Subcutaneous abdominal adipose tissue (tissue), 5 donors: Measurements from ENCODE around the gene FBXW11.
A peak's percentile ranks its signal among the peaks of the same experiment; 100 is the strongest.

Experiments
- H3K27ac ChIP-seq: one replicate; pipeline ENCODE4 v1.7.0; 2013; ENCODE audit warnings: low read depth, mild to moderate bottlenecking, inconsistent platforms, low read length, moderate library complexity
- H3K27me3 ChIP-seq, 5 donors: one replicate each; pipeline ENCODE4 v1.7.0; 2013; ENCODE audit warnings: low read length in 5 of 5, inconsistent platforms in 1 of 5; ENCODE audit not compliant: control insufficient read depth in 5 of 5, insufficient read depth in 4 of 5
- H3K36me3 ChIP-seq, 5 donors: one replicate each; pipeline ENCODE4 v1.7.0; 2013; ENCODE audit warnings: low read length in 5 of 5; ENCODE audit not compliant: control insufficient read depth in 5 of 5, insufficient read depth in 5 of 5
- H3K4me1 ChIP-seq, 5 donors: one replicate each; pipeline ENCODE4 v1.7.0; 2013; ENCODE audit warnings: low read length in 5 of 5, mild to moderate bottlenecking in 3 of 5, moderate library complexity in 1 of 5; ENCODE audit not compliant: control insufficient read depth in 5 of 5, insufficient read depth in 5 of 5
- H3K4me3 ChIP-seq, 5 donors: one replicate each; pipeline ENCODE4 v1.7.0; 2013; ENCODE audit warnings: low read length in 5 of 5, low read depth in 1 of 5
- H3K9ac ChIP-seq, 5 donors: one replicate each; pipeline ENCODE4 v1.7.0; 2013; ENCODE audit warnings: low read length in 5 of 5, mild to moderate bottlenecking in 4 of 5, moderate library complexity in 3 of 5
- H3K9me3 ChIP-seq, 5 donors: one replicate each; pipeline ENCODE4 v1.7.0; 2013; ENCODE audit warnings: low read length in 5 of 5; ENCODE audit not compliant: control insufficient read depth in 5 of 5
- donor health status: healthy.
- donor health status: healthy.
- donor health status: healthy.
- donor health status: healthy.
- donor health status: healthy.

FBXW11 gene

GRCh38 chr5:172048170-172048422 lies 41.7 kb upstream of the FBXW11 start:
- H3K27me3 ChIP-seq, result no peaks in the 10 kb centered on the region
- no peak overlapping the region for H3K27ac ChIP-seq
- no peak overlapping the region for H3K4me3 ChIP-seq
- peaks cover 0 to 10% (median 3%) of the 10 kb centered on the region in 5 donors for H3K4me1 ChIP-seq
- peaks cover 3 to 66% (median 59%) of the 10 kb centered on the region in 5 donors for H3K36me3 ChIP-seq
- H3K9me3 ChIP-seq, result no peaks in the 10 kb centered on the region
- H3K9ac ChIP-seq, result no peak overlapping the region

- peaks cover 3 to 51% (median 44%) of the 10 kb centered on the region in 5 donors for H3K36me3 ChIP-seq
- peaks cover 0 to 5% (median 0%) of the 10 kb centered on the region in 5 donors for H3K4me1 ChIP-seq
- H3K9me3 ChIP-seq, result no peaks in the 10 kb centered on the region
- H3K9ac ChIP-seq, result no peak overlapping the region
- H3K27ac ChIP-seq, result no peak overlapping the region
- H3K4me3 ChIP-seq, result no peak overlapping the region
- no peaks in the 10 kb centered on the region for H3K27me3 ChIP-seq
These were observed 40.2 kb upstream of the FBXW11 start for GRCh38 chr5:172046593-172046992.

- no peak overlapping the region for H3K4me3 ChIP-seq
- no peaks in the 10 kb centered on the region for H3K9me3 ChIP-seq
- no peak overlapping the region for H3K9ac ChIP-seq
- no peaks in the 10 kb centered on the region for H3K27me3 ChIP-seq
- no peak overlapping the region for H3K27ac ChIP-seq
- peaks cover 0 to 5% (median 0%) of the 10 kb centered on the region in 5 donors for H3K4me1 ChIP-seq
- peaks cover 3 to 45% (median 38%) of the 10 kb centered on the region in 5 donors for H3K36me3 ChIP-seq
These were observed 38.8 kb upstream of the FBXW11 start for GRCh38 chr5:172045315-172045632.

GRCh38 chr5:172044631-172045314 lies 38.3 kb upstream of the FBXW11 start:
- peak overlapping the region in 1 of 5 donors; percentile 3 for H3K9ac ChIP-seq
- H3K36me3 ChIP-seq, result peaks cover 3 to 41% (median 34%) of the 10 kb centered on the region in 5 donors

GRCh38 chr5:172043865-172044264 lies 37.4 kb upstream of the FBXW11 start:
- peaks cover 3 to 35% (median 27%) of the 10 kb centered on the region in 5 donors for H3K36me3 ChIP-seq
- H3K27ac ChIP-seq, result no peak overlapping the region
- H3K9me3 ChIP-seq, result no peaks in the 10 kb centered on the region
- no peak overlapping the region for H3K9ac ChIP-seq
- H3K27me3 ChIP-seq, result no peaks in the 10 kb centered on the region
- peaks cover 0 to 10% (median 3%) of the 10 kb centered on the region in 5 donors for H3K4me1 ChIP-seq
- no peak overlapping the region for H3K4me3 ChIP-seq

More at GRCh38 chr5:172044631-172045314, 38.3 kb upstream of the FBXW11 start:
- no peak overlapping the region for H3K4me3 ChIP-seq
- peaks cover 0 to 8% (median 3%) of the 10 kb centered on the region in 5 donors for H3K4me1 ChIP-seq
- no peaks in the 10 kb centered on the region for H3K27me3 ChIP-seq
- H3K9me3 ChIP-seq, result no peaks in the 10 kb centered on the region
- H3K27ac ChIP-seq, result no peak overlapping the region

- no peak overlapping the region for H3K4me3 ChIP-seq
- H3K36me3 ChIP-seq, result peaks cover 3 to 21% (median 20%) of the 10 kb centered on the region in 5 donors
- no peak overlapping the region for H3K27ac ChIP-seq
- no peak overlapping the region for H3K9ac ChIP-seq
- no peaks in the 10 kb centered on the region for H3K9me3 ChIP-seq
- no peaks in the 10 kb centered on the region for H3K27me3 ChIP-seq
- peaks cover 0 to 9% (median 3%) of the 10 kb centered on the region in 5 donors for H3K4me1 ChIP-seq
These were observed 35.7 kb upstream of the FBXW11 start for GRCh38 chr5:172042183-172042582.

- Histone ChIP-seq H3K27ac (no peak overlapping the region), H3K9ac (no peak overlapping the region), H3K9me3 (no peaks in the 10 kb centered on the region), H3K36me3 (no peaks in the 10 kb centered on the region), H3K4me1 (peaks cover 0 to 9% (median 3%) of the 10 kb centered on the region in 5 donors), H3K4me3 (no peak overlapping the region), H3K27me3 (no peaks in the 10 kb centered on the region)
These were observed 31.7 kb upstream of the FBXW11 start for GRCh38 chr5:172038167-172038566.

GRCh38 chr5:172035049-172035448 lies 28.6 kb upstream of the FBXW11 start:
- no peaks in the 10 kb centered on the region for H3K27me3 ChIP-seq
- H3K36me3 ChIP-seq, result no peaks in the 10 kb centered on the region
- peaks cover 0 to 5% (median 3%) of the 10 kb centered on the region in 5 donors for H3K4me1 ChIP-seq
- no peak overlapping the region for H3K27ac ChIP-seq
- no peak overlapping the region for H3K9ac ChIP-seq
- H3K9me3 ChIP-seq, result no peaks in the 10 kb centered on the region
- no peak overlapping the region for H3K4me3 ChIP-seq

GRCh38 chr5:172031894-172032461 lies 25.5 kb upstream of the FBXW11 start:
- H3K9me3 ChIP-seq, result no peaks in the 10 kb centered on the region
- no peak overlapping the region for H3K4me3 ChIP-seq
- no peak overlapping the region for H3K27ac ChIP-seq
- no peak overlapping the region for H3K9ac ChIP-seq
- H3K4me1 ChIP-seq, result peaks cover 0 to 8% (median 6%) of the 10 kb centered on the region in 5 donors
- no peaks in the 10 kb centered on the region for H3K27me3 ChIP-seq
- H3K36me3 ChIP-seq, result no peaks in the 10 kb centered on the region

GRCh38 chr5:172029876-172030275 lies 23.4 kb upstream of the FBXW11 start:
- Histone ChIP-seq H3K9ac (no peak overlapping the region), H3K27ac (no peak overlapping the region), H3K9me3 (no peaks in the 10 kb centered on the region), H3K4me3 (no peak overlapping the region), H3K36me3 (no peaks in the 10 kb centered on the region), H3K27me3 (no peaks in the 10 kb centered on the region), H3K4me1 (peaks cover 1 to 8% (median 6%) of the 10 kb centered on the region in 5 donors)
